Activated T-helper 2 cell treated with anti-CD3 and anti-CD28 coated beads, Interferon-gamma antibody, Interleukin-2, Interleukin-4, amounts not matched to agents 10 μg/mL and 5 μg/mL and 100 μg/mL, durations not matched to agents 14 hours and 24 hours and 36 hours (primary cell): ENCODE measurements around the gene ACIN1. TPM values are rescaled to one million over a fixed set of nuclear protein-coding genes. Genes with fewer than 3 reads are reported as not detected.
"Not testable (repeated sequence)": the region's sequence is repeated elsewhere in the genome, so short reads cannot be mapped to it uniquely, and the experiment has no call there.

ENCODE experiments used
- DNase-seq: peaks from one replicate; pipeline ENCODE4 v3.0.0; 2021; ENCODE audit warnings: low spot score
- H3K27ac Mint-ChIP-seq: one replicate; pipeline ENCODE4 v1.8.0; 2021; ENCODE audit warnings: mixed read lengths
- H3K27me3 Mint-ChIP-seq: one replicate; pipeline ENCODE4 v1.8.0; 2021; ENCODE audit warnings: low read depth, mixed read lengths
- H3K36me3 Mint-ChIP-seq: one replicate; pipeline ENCODE4 v1.8.0; 2021; ENCODE audit warnings: low read depth, mixed read lengths
- H3K4me1 Mint-ChIP-seq: one replicate; pipeline ENCODE4 v1.8.0; 2021; ENCODE audit warnings: low read depth, mixed read lengths
- H3K4me3 Mint-ChIP-seq: one replicate; pipeline ENCODE4 v1.8.0; 2021; ENCODE audit warnings: low read depth, mild to moderate bottlenecking, moderate library complexity, mixed read lengths
- H3K9me3 Mint-ChIP-seq: one replicate; pipeline ENCODE4 v1.8.0; 2021; ENCODE audit warnings: mixed read lengths
- intact Hi-C: fragments of 100-400 bp; cut with micrococcal nuclease; formaldehyde crosslinking; loops from one replicate; pipeline ENCODE4 v1.15.1; 2023
- total RNA-seq: library from RNA; stranded (reverse); gene quantifications from 2 replicates; pipeline ENCODE4 v1.2.3, GENCODE V29; 2022

ACIN1 gene
- total RNA-seq, 1 donor from 2014 or later: 213 TPM

DNA sequence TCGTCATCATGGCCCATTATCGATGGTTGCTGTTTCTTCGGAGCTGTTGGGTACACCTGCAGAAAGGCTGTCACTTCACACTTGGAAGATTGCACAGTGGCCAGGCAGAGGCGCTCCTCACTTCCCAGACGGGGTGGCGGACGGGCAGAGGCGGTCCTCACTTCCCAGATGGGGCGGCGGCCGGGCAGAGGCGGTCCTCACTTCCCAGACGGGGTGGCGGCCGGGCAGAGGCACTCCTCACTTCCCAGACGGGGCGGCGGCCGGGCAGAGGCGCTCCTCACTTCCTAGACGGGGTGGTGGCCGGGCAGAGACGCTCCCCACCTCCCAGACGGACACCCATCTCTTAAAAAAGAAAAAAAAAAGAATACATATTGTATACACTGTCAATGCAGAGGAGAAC is 13.2 kb upstream of the ACIN1 start:
- H3K27ac Mint-ChIP-seq, DNase-seq, H3K4me3 Mint-ChIP-seq, H3K9me3 Mint-ChIP-seq, H3K27me3 Mint-ChIP-seq, H3K4me1 Mint-ChIP-seq, H3K36me3 Mint-ChIP-seq, intact Hi-C loops: not testable (repeated sequence)

DNA sequence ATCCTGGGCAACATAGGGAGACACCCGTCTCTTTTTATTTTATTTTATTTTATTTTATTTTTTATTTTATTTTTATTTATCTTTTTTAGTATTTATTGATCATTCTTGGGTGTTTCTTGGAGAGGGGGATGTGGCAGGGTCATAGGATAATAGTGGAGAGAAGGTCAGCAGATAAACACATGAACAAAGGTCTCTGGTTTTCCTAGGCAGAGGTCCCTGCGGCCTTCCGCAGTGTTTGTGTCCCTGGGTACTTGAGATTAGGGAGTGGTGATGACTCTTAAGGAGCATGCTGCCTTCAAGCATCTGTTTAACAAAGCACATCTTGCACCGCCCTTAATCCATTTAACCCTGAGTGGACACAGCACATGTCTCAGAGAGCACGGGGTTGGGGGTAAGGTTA is 12.7 kb upstream of the ACIN1 start:
- DNase-seq, H3K27me3 Mint-ChIP-seq, H3K9me3 Mint-ChIP-seq, H3K4me3 Mint-ChIP-seq, H3K36me3 Mint-ChIP-seq, H3K27ac Mint-ChIP-seq, H3K4me1 Mint-ChIP-seq, intact Hi-C loops: not testable (repeated sequence)

DNA sequence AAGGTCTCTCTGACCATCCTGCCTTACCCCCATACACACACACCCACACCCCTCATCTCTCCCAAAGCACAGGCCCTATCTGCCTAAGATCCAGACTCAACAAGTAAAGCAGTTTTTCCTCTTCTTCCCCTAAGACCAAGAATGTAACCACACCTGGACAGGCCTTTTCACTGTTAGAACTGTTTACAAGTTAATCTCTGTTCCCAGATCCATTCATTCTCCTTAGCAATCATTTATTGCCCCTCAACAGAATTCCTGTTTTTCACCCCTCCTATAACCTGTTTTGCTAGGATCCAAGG is 11.8 kb upstream of the ACIN1 start:
- Mint-ChIP-seq H3K4me3 (no peak overlapping the region), H3K27ac (no peak overlapping the region), H3K9me3 (no peaks in the 10 kb centered on the region), H3K36me3 (no peaks in the 10 kb centered on the region), H3K27me3 (no peaks in the 10 kb centered on the region), H3K4me1 (no peaks in the 10 kb centered on the region)
- intact Hi-C loops: no loop called here
- no peak for DNase-seq

DNA sequence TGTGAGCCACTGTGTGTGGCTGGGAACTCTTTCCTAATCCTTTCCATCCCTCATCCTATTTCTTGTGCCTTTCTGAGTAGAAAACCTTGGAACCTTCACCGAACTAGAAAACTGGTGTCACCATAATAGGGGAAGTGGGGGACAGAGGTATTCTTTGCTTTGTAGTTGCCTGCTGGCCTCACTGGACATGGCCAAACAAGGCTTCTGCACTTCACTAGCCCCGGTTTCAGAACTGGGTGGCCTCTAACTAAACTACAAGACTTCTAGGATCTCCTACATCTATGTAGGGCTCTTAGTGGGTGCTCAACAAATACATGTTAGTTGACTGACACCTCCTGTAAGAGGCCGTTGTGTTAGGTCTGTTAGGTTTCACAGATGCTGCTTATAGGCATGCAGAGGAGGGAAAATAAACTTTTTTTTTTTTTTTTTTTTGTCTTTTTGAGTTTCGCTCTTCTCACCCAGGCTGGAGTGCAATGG is 10.4 kb upstream of the ACIN1 start:
- no peaks in the 10 kb centered on the region for H3K9me3 Mint-ChIP-seq
- no peaks in the 10 kb centered on the region for H3K4me1 Mint-ChIP-seq
- H3K36me3 Mint-ChIP-seq: no peaks in the 10 kb centered on the region
- intact Hi-C loops: no loop called here
- H3K4me3 Mint-ChIP-seq: no peak overlapping the region
- no peak for DNase-seq
- H3K27ac Mint-ChIP-seq: no peak overlapping the region
- H3K27me3 Mint-ChIP-seq: no peaks in the 10 kb centered on the region

DNA sequence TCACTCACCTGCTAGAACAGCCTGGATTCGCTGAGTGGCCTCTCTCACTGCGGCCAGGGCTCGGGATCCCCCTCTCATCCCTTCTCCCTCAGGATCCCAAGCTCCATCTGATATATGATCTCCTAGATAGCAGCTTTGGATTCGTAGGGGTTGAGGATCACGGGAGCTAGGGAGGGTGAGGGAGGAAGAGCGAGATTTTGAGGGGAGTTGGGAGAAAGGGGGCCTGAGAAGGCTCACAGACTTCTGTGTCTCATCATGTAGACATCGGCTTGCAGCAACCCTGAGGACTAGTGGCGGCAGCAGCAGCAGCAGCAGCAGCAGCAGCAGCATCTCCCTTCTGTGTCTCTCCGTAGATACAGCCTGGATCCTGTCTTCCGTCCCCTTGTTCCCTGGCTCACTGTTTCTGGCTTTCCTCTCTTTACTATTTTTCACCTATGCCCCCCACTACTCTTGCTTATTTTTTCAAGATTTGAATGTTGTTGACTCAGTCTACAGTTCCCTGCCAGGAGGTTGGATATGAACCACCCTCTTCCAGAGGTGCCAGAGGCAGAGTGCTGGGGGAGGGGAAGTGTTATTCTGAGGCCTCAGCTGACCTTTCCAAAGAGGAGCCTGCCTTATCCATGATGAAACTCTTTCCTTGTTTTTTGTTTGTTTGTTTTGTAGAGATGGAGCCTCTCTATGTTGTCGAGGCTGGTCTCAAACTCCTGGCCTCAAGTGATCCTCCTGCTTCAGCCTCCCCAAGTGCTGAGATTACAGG is 9.8 kb upstream of the ACIN1 start, which contains the start of gene CIROP:
Gene CIROP (minus strand): TSS at position 399 of the 757 bp plus-strand sequence. CDS start 69 bp downstream, at position 330.
- intact Hi-C loops: no loop called here
- Mint-ChIP-seq H3K9me3 (no peaks in the 10 kb centered on the region), H3K4me1 (no peaks in the 10 kb centered on the region), H3K36me3 (no peaks in the 10 kb centered on the region), H3K27me3 (no peaks in the 10 kb centered on the region), H3K4me3 (no peak within 1 kb of the TSS), H3K27ac (no peak within 1 kb of the TSS)
- no peak for DNase-seq

DNA sequence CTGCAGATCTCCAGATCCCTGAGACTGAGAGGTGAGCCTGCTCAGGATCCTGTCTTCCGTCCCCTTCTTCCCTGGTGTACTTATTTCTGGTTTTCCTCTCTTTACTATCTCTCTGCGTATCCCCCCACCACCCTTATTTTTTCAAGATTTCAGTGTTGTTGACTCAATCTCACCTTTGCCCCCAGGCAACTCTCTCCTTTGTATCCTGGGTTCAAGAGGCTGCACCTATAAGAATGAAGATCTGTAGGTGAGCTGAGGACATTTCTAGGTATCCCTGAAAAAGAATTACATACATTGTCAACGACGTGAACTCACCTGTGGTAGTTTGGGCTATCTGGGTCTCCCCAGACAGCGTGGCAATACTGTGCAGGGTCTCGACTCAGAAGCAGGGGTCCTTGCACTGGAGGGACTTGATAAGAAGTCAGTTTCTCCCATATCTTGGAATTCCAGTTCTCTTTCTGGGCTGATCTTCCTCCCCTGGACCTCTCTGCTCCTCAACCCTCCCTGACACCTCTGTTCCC is 9.2 kb upstream of the ACIN1 start:
- intact Hi-C loops: no loop called here
- no peaks in the 10 kb centered on the region for H3K9me3 Mint-ChIP-seq
- H3K27ac Mint-ChIP-seq: no peak overlapping the region

DNA sequence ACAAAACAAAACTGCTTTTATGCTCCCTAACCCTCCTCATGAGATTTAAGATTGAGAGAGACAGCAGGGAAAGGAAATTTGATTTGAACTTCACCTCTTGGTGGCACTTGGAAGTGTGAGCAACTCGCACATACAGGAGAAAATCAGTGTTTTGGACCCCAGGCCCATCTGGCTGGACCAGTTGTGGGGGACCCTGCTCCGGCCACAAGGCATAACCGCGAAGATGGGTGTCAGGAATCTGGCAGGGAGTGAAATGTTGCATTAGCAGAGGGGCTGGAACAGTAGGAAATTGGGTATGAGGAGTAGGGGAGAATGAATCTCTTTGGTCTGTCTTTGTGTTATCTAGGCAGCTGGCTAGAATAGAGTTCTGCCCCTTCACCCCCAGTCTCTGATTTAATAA is 8.6 kb upstream of the ACIN1 start:
- H3K36me3 Mint-ChIP-seq: peaks cover 12% of the 10 kb centered on the region
- H3K4me3 Mint-ChIP-seq: no peak overlapping the region
- peaks cover 2% of the 10 kb centered on the region for H3K4me1 Mint-ChIP-seq
- intact Hi-C loops: no loop called here
- H3K9me3 Mint-ChIP-seq: no peaks in the 10 kb centered on the region
- no peaks in the 10 kb centered on the region for H3K27me3 Mint-ChIP-seq
- H3K27ac Mint-ChIP-seq: no peak overlapping the region
- DNase-seq: no peak

More for the DNA sequence above, 9.2 kb upstream of the ACIN1 start:
- peaks cover 1% of the 10 kb centered on the region for H3K4me1 Mint-ChIP-seq
- H3K27me3 Mint-ChIP-seq: no peaks in the 10 kb centered on the region
- DNase-seq: no peak
- no peak overlapping the region for H3K4me3 Mint-ChIP-seq
- H3K36me3 Mint-ChIP-seq: peaks cover 6% of the 10 kb centered on the region

DNA sequence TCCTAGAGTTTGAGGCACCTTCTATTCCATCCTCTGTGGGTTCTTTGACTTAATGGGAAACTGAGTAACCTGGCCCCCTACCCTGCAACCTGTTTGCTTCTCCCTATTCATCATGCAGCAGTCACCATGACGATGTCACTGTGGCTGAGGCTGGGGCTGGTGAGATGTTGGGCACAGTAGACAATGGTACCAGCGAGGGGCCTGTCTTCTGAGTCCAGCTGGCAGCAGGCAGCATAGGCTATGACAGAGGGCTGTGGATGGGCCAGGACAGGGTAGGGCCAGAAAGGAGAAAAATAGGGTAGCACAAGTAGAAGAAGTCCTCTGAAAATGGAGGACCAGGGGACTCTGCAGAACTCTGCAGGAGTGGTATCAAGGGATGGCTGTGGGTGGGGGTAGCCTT is 7.9 kb upstream of the ACIN1 start:
- Mint-ChIP-seq H3K27me3 (no peaks in the 10 kb centered on the region), H3K4me3 (no peak overlapping the region), H3K27ac (no peak overlapping the region), H3K36me3 (peaks cover 18% of the 10 kb centered on the region), H3K9me3 (no peaks in the 10 kb centered on the region), H3K4me1 (peaks cover 2% of the 10 kb centered on the region)
- DNase-seq: no peak
- intact Hi-C loops: no loop called here

DNA sequence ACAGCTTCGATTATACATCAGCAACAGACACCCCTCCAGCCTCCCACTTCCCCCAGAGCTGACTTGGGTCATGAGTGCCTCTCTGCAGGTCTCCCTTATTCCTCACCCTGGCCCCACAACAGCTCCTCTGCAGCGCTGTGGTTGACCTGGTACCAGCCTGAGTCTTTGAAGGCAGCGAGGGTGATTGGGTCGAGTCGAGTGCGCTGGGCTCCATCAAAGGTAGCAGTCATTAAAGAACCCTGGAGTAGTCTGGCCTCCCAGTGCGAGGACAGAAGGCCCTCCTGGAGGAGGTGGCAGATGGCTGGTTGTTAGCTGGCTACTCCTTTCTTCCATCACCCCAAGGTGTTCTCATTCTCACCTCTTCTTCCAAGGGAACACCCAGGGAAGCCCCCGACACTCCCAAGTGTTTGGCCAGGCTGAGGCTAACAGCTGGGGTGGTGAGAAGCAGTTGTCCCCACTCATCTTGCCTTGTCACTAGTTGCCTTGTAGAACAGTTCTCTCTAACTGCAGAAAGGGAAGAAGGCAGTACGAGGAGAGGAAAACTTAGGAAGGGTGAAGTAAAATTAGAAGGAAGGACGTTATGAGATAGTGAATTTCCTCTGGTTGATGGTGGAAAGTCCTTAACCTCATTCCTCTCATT is 7.2 kb upstream of the ACIN1 start:
- H3K4me1 Mint-ChIP-seq: peaks cover 9% of the 10 kb centered on the region
- H3K27ac Mint-ChIP-seq: no peak overlapping the region
- H3K9me3 Mint-ChIP-seq: no peaks in the 10 kb centered on the region
- no peaks in the 10 kb centered on the region for H3K27me3 Mint-ChIP-seq
- H3K36me3 Mint-ChIP-seq: peaks cover 25% of the 10 kb centered on the region
- DNase-seq: no peak
- intact Hi-C loops: no loop called here
- no peak overlapping the region for H3K4me3 Mint-ChIP-seq

DNA sequence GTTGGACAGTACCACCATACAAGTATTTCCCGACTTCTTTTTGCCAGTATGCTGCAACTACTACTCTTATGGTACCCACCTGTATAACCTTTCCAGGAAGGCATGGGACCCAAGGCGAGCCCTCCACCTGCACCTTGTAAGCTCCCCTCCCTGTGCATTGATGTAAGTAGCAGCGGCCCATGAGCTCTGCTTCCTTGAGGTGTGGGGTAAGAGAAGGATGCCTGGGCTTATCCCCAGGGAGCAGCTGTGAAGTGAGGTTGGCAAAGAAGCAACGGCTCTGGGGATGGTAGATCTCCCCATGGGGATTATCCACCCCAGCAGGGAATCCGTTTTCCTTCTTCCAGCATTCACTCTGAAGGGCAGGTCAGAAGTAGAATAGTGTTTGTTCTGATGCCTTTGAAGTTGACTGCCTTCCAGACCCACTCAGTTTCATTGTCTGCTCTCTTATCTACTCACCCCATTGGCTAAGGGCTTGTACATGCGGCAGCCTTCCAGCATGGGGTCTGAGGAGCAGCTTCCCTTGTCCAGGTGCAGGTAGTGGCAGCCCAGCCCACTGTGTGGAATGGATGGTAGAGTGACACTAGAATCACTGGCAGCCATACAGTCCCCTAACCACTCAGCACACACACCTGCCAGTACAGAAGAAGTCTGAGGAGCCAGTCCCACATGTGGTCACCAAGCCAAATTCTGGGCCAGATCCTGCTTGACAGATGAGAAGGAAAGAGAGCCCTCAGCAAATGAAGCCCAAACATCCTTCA is 6.5 kb upstream of the ACIN1 start:
- H3K27me3 Mint-ChIP-seq: no peaks in the 10 kb centered on the region
- H3K4me3 Mint-ChIP-seq: no peak overlapping the region
- H3K4me1 Mint-ChIP-seq: peaks cover 16% of the 10 kb centered on the region
- H3K9me3 Mint-ChIP-seq: no peaks in the 10 kb centered on the region
- H3K27ac Mint-ChIP-seq: no peak overlapping the region
- intact Hi-C loops: no loop called here
- DNase-seq: no peak
- peaks cover 30% of the 10 kb centered on the region for H3K36me3 Mint-ChIP-seq

DNA sequence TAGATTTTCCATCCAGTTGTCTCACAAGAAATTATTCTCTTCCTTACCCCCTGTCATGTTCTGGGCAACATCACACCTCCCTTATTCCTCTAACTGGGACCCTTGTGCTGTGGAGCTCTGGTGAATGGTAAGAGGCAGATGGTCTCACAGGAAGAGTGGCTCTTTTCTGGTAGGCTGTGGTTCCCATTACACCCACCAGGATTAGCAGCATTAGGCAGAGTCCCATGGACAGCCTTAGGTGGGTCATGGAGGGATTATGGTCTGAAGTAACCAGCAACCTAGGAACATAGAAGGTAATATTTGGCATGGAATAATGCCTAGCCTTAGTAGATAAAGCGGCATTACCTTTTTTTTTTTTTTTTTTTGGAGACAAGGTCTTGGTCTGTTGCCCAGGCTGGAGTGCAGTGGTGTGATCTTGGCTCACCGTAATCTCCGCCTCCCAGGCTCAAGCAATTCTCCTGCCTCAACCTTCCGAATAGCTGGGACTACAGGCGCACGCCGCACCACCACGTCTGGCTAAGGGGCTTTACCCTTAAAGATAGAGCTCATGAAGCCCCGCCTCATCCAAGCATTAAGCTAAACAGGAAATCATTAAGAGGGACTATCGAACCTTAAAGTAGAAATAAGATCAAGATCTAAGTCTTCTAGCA is 4.4 kb upstream of the ACIN1 start:
- no peaks in the 10 kb centered on the region for H3K27me3 Mint-ChIP-seq
- DNase-seq: no peak
- H3K27ac Mint-ChIP-seq: no peak overlapping the region
- peaks cover 30% of the 10 kb centered on the region for H3K36me3 Mint-ChIP-seq
- no peak overlapping the region for H3K4me3 Mint-ChIP-seq
- intact Hi-C loops: no loop called here
- peaks cover 16% of the 10 kb centered on the region for H3K4me1 Mint-ChIP-seq
- no peaks in the 10 kb centered on the region for H3K9me3 Mint-ChIP-seq

DNA sequence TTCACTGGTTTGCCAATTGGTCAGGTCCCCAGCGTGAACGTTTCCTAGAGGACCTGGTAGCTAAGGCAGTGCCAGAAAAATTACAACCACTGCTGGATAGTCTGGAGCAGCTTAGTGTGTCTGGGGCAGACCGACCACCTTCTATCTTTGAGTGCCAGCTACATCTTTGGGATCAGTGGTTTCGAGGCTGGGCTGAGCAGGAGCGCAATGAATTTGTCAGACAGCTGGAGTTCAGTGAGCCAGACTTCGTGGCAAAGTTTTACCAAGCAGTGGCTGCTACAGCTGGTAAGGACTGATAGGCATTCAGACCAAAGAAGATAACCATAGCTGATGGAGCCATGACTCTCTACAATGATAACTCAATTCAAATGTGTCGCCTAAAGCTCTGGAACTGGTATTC is 2.9 kb upstream of the ACIN1 start:
- peaks cover 38% of the 10 kb centered on the region for H3K36me3 Mint-ChIP-seq
- no peaks in the 10 kb centered on the region for H3K27me3 Mint-ChIP-seq
- no peak overlapping the region for H3K27ac Mint-ChIP-seq
- peaks cover 24% of the 10 kb centered on the region for H3K4me1 Mint-ChIP-seq
- no peak overlapping the region for H3K4me3 Mint-ChIP-seq
- intact Hi-C loops: no loop called here
- H3K9me3 Mint-ChIP-seq: no peaks in the 10 kb centered on the region
- DNase-seq: no peak
